Omental fat pad (tissue), 4 donors: ENCODE data around the gene RBP2. TPM values are rescaled to one million over a fixed set of nuclear protein-coding genes. Genes with fewer than 3 reads are reported as not detected.

Experiments used
- ATAC-seq: fragments of 150-250 bp; one replicate; pipeline ENCODE4 v1.9.1; 2016; ENCODE audit warnings: mild to moderate bottlenecking, moderate library complexity; ENCODE audit not compliant: low FRiP score
- DNase-seq: peaks from one replicate; pipeline ENCODE4 v3.0.0-alpha.2; 2019; ENCODE audit warnings: low spot score
- total RNA-seq, 4 donors: library from RNA; depleted of rRNA; stranded (reverse); fragments of >200 nt; gene quantifications; one replicate each; pipeline ENCODE4 v1.1.0, GENCODE V29; 2016
- TF ChIP-seq, protein P1 (sequence below), 3 donors: fragments of 450-650 bp; IDR thresholded peaks; one replicate each; pipeline ENCODE4 v1.5.1; 2016 to 2017; ENCODE audit warnings: antibody characterized with exemption in 3 of 3, mild to moderate bottlenecking in 3 of 3, moderate library complexity in 2 of 3

RBP2 gene
- total RNA-seq, 4 donors from 2014 or later: not detected

DNA sequence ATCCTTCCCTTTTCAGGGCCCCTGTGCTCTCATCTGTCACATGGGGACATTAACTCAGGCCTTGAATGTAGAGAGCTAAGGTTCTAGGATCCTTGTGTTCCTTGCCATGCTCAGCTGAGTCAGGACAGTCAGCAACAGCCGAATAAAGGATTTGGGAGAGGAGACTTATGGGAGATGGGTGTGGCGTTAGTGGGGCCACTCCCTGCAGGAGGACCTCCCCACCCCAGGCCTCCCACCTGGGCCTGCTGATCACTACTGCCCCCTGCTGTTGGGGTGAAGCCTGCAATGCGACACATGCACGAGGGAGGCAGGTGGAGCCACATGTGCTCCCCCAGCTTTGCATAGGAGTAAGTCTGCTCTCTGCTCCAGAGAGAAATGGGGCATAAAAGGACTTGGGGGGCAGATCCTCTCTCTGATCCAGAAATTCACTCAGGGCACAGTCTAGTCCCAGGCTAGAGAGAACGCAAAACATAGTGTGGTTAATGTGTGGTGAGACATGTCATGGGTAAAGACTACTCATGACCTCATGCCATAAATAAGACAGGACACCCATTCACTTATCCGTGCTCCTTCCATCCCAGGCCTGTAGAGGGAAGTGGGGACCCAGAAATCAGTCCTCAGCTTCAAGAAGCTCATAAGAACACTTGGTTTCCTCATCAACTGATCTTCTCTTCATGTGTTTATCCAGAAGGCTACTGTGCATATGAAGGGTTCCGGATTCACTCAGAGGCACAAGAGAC lies 43.9 kb upstream of the RBP2 start:
- TF ChIP-seq, protein P1, sequence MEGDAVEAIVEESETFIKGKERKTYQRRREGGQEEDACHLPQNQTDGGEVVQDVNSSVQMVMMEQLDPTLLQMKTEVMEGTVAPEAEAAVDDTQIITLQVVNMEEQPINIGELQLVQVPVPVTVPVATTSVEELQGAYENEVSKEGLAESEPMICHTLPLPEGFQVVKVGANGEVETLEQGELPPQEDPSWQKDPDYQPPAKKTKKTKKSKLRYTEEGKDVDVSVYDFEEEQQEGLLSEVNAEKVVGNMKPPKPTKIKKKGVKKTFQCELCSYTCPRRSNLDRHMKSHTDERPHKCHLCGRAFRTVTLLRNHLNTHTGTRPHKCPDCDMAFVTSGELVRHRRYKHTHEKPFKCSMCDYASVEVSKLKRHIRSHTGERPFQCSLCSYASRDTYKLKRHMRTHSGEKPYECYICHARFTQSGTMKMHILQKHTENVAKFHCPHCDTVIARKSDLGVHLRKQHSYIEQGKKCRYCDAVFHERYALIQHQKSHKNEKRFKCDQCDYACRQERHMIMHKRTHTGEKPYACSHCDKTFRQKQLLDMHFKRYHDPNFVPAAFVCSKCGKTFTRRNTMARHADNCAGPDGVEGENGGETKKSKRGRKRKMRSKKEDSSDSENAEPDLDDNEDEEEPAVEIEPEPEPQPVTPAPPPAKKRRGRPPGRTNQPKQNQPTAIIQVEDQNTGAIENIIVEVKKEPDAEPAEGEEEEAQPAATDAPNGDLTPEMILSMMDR (IDR thresholded peaks at IDR 0.05): no peak
- ATAC-seq: no peak

DNA sequence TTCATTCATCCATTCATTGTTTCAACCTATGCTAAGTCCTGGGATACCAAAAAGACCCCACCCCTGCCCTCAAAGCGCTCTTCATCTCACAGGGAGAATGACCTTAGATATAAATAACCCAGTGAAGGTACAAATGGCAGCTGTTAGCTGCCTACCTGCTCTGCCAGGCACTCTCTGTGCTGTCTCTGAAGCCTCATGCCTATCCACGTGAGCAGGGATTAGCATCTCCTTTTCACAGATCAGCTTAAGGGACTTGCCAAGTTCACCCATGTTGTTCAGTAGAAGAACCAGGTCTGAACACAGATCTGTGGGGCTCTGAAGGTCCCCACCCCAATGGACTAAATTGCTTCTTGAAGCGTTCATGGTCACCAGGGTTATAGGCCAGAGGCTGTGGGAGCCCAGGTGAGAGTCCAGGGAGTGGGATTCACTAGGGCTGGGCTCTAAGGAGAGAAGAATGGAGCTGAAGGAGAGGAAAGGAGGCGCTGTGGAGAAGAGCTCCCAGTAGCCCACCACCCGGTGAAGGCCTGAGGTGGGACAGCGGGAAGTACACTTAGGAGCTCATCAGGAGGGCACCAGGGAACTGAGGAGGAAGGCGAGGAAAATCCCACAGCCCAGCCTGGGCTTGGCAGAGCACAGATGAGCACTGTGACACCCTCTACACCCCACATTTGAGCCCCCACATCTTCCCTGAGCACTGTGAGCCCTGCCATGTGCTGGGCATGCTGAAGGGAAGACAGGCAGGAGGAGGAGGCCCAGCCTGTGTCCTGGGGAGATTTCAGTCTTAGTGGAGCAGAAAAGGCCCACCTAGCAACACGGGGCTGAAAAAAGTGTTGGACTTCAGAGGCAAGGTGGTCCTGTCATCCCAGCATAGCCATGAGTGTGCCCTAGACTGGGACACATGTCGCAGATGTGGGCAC lies 42.9 kb upstream of the RBP2 start:
- TF ChIP-seq, protein P1 (IDR thresholded peaks at IDR 0.05): no peak
- ATAC-seq (no peak), DNase-seq (no peak)

More for the DNA sequence above, 43.9 kb upstream of the RBP2 start:
- DNase-seq: no peak

DNA sequence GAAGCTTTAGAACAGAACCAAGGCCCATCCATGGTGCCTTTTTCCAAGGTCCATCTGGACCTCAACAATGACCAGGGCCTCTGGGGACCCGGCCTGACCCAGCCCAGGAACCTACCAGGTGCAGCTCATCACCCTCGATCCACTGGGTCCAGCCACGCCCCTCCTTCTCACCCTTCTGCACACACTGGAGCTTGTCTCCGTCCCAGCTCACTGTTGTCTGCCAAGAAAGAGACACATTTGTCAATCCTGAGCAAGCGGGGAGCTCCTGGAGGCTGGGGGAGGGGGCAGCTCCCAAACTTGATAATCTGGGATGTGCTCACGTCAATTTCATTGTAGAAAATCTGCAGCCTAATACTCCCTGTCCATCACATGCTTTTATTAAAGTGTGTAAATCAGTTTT lies 42.0 kb upstream of the RBP2 start:
- TF ChIP-seq, protein P1 (IDR thresholded peaks at IDR 0.05): no peak
- no peak for DNase-seq
- no peak for ATAC-seq

DNA sequence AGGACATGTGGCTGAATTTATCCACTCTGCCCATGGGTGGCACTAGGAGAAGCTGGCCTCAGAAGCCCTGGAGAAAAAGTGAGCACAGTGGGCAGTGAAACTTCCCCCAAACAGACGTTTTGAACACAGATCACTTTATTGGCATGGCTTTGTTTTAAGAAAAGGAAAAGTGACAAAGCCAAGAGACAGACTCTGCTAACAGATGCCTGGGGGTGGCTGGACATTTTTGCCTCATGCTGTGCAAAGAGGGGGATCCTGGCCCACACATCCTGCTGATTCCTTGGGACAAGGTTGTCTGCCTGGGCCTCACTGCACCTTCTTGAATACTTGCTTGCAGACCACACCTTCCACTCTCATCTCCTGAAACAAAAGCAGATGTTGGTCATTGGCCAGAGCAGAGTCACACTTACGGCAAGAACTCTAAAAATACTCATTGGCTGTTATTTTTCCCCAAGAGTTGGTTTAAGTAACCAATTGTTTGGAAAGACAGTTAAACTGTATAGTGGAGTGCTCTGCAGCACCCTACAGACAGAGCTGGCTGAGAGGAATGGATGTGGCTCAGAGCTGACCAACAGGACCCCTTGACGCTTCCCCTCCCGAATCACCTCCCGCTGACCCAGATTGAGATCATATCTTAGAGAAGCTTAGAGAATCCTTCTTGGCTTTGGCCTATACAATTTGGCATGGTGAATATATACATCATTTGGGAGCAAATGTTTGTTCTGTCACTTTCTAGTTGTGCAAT lies 41.2 kb upstream of the RBP2 start:
- DNase-seq: no peak
- TF ChIP-seq, protein P1 (IDR thresholded peaks at IDR 0.05): no peak
- no peak for ATAC-seq

DNA sequence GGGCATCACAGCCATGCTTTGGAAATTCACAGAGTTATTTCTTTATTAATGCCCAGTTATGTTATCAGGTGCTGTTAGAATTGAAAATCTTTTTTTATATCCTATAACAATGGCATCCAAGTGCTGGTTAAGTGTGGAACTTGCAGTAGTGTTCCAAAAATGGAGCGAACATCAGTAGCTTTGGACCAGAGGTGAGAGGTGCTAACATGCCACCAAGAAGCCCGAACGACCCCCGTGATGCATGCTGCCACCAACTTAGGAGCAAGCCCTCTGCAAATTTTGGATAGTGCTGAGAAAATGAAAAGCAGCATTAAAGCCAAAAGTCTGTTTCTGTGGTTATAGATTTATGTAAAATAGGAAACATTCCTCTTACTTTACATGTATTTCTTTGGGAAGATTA lies 38.4 kb upstream of the RBP2 start:
- no peak for ATAC-seq
- DNase-seq: no peak
- TF ChIP-seq, protein P1 (IDR thresholded peaks at IDR 0.05): no peak

DNA sequence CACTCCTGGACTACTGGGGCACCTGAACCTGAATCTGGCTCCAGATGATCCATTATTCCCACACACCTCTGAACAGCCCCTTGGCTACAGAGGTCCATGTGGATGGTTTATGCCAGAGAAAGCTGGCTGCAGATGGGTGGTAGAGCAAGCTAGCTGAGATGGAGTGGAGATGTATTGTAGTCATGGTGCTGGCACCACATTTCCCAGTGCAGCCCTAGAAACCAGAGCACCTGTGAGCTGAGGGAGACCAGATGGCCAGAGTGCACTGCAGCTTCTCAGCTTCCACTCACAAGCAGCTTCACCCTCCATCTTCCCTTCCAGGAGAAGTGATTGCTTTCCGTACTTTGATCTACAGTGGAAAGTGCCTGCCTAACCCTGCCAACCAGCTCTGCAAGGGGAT lies 33.3 kb upstream of the RBP2 start:
- no peak for ATAC-seq
- TF ChIP-seq, protein P1 (IDR thresholded peaks at IDR 0.05): no peak
- DNase-seq: no peak
